ENCODE results near the gene PTMS.

The PTMS gene

GRCh38 chr12:6757028-6757690 is 9.0 kb upstream of the PTMS start:
- ATAC-seq, result no peak
- TF ChIP-seq ZNF565 (CRISPR knock-in tag; conservative IDR thresholded peaks at IDR 0.05; ENCODE audit: low read depth) (no peak), SNAI2 (CRISPR knock-in tag; IDR thresholded peaks at IDR 0.05) (no peak), ESRRG (CRISPR knock-in tag; IDR thresholded peaks at IDR 0.05) (no peak), GLIS3 (CRISPR knock-in tag; IDR thresholded peaks at IDR 0.05) (no peak), ZFP30 (CRISPR knock-in tag; IDR thresholded peaks at IDR 0.05) (no peak), CREB5 (CRISPR knock-in tag; IDR thresholded peaks at IDR 0.05; ENCODE audit: low read depth) (no peak), ZFP3 (CRISPR knock-in tag; IDR thresholded peaks at IDR 0.05) (no peak), OSR1 (CRISPR knock-in tag; IDR thresholded peaks at IDR 0.05) (no peak), TCF4 (CRISPR knock-in tag; IDR thresholded peaks at IDR 0.05; ENCODE audit: borderline replicate concordance) (no peak), ZC3H10 (CRISPR knock-in tag; IDR thresholded peaks at IDR 0.05) (no peak), BACH2 (CRISPR knock-in tag; IDR thresholded peaks at IDR 0.05; ENCODE audit: borderline replicate concordance) (no peak), TSHZ2 (CRISPR knock-in tag; IDR thresholded peaks at IDR 0.05) (no peak), POU6F1 (CRISPR knock-in tag; IDR thresholded peaks at IDR 0.05; ENCODE audit: borderline replicate concordance, low read depth) (no peak), ZNF8 (CRISPR knock-in tag; IDR thresholded peaks at IDR 0.05) (no peak), ZNF70 (CRISPR knock-in tag; IDR thresholded peaks at IDR 0.05) (no peak), CSDC2 (CRISPR knock-in tag; IDR thresholded peaks at IDR 0.05) (no peak), PATZ1 (CRISPR knock-in tag; IDR thresholded peaks at IDR 0.05; ENCODE audit: borderline replicate concordance) (no peak), PPARA (CRISPR knock-in tag; IDR thresholded peaks at IDR 0.05; ENCODE audit: borderline replicate concordance) (no peak), ISL1 (CRISPR knock-in tag; IDR thresholded peaks at IDR 0.05) (no peak)

GRCh38 chr12:6758506-6759095 is 7.6 kb upstream of the PTMS start:
- ATAC-seq, result no peak
- TF ChIP-seq POU6F1 (CRISPR knock-in tag; IDR thresholded peaks at IDR 0.05; ENCODE audit: borderline replicate concordance, low read depth) (no peak), ARNTL (CRISPR knock-in tag; IDR thresholded peaks at IDR 0.05; ENCODE audit: borderline replicate concordance, low read depth) (no peak), OSR1 (CRISPR knock-in tag; IDR thresholded peaks at IDR 0.05) (no peak), TCF4 (CRISPR knock-in tag; IDR thresholded peaks at IDR 0.05; ENCODE audit: borderline replicate concordance) (no peak), RARB (CRISPR knock-in tag; IDR thresholded peaks at IDR 0.05) (no peak), ISL1 (CRISPR knock-in tag; IDR thresholded peaks at IDR 0.05) (no peak), ZNF8 (CRISPR knock-in tag; IDR thresholded peaks at IDR 0.05) (no peak), CSDC2 (CRISPR knock-in tag; IDR thresholded peaks at IDR 0.05) (no peak), PATZ1 (CRISPR knock-in tag; IDR thresholded peaks at IDR 0.05; ENCODE audit: borderline replicate concordance) (no peak), SNAI2 (CRISPR knock-in tag; IDR thresholded peaks at IDR 0.05) (no peak)

Data from SK-N-SH treated with all-trans-retinoic acid at 6 μM for 48 hours (cell line).